HG03060 (cell line): ENCODE data around the gene ACSF2.
"Not testable (repeated sequence)": the region's sequence is repeated elsewhere in the genome, so short reads cannot be mapped to it uniquely, and the experiment has no call there.

Source experiments
- ATAC-seq: cut with Tn5 transposase; IDR thresholded peaks from one replicate; pipeline ENCODE4 v1.9.1; 2021; ENCODE audit warnings: low read depth, moderate number of reproducible peaks; ENCODE audit not compliant: unreplicated experiment

ACSF2 gene, protein sequence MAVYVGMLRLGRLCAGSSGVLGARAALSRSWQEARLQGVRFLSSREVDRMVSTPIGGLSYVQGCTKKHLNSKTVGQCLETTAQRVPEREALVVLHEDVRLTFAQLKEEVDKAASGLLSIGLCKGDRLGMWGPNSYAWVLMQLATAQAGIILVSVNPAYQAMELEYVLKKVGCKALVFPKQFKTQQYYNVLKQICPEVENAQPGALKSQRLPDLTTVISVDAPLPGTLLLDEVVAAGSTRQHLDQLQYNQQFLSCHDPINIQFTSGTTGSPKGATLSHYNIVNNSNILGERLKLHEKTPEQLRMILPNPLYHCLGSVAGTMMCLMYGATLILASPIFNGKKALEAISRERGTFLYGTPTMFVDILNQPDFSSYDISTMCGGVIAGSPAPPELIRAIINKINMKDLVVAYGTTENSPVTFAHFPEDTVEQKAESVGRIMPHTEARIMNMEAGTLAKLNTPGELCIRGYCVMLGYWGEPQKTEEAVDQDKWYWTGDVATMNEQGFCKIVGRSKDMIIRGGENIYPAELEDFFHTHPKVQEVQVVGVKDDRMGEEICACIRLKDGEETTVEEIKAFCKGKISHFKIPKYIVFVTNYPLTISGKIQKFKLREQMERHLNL

DNA sequence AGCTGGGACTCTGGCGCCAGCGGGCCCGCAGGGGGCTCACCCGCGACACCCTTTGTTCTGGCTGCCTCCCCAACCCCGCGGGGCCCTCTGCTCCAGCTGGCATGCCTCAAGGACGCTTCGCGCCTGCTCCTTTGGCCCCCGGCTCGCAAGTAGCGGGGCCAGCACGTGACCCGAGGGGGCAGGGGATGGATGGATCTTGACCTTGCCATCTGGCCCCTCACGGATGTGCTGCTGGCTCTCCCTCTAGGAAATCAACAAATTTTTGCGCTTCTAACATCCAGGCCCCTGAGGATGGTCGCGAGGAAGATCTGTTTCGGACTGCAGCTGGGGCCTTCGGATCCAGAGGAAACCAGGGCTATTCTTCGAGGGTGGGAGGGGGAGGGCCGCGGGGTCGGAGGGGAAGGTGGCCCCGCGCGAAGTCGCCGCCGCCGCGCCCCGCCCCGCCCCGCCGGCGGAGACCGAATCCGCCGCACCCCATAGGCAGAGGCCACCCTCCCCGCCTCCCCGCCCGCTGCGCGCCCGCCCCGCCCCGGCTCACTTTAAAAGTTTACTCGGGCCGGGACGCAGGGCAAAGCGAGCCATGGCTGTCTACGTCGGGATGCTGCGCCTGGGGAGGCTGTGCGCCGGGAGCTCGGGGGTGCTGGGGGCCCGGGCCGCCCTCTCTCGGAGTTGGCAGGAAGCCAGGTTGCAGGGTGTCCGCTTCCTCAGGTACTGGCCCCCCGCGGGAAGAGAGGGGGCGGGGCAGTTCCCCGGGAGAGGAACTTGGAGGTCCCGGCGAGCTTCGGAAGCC lies at the start of gene ACSF2:
ACSF2 (plus strand) TSS at position 537 of the 790 bp plus-strand sequence; CDS start at position 581, 44 bp downstream.
- ATAC-seq, result no peak

DNA sequence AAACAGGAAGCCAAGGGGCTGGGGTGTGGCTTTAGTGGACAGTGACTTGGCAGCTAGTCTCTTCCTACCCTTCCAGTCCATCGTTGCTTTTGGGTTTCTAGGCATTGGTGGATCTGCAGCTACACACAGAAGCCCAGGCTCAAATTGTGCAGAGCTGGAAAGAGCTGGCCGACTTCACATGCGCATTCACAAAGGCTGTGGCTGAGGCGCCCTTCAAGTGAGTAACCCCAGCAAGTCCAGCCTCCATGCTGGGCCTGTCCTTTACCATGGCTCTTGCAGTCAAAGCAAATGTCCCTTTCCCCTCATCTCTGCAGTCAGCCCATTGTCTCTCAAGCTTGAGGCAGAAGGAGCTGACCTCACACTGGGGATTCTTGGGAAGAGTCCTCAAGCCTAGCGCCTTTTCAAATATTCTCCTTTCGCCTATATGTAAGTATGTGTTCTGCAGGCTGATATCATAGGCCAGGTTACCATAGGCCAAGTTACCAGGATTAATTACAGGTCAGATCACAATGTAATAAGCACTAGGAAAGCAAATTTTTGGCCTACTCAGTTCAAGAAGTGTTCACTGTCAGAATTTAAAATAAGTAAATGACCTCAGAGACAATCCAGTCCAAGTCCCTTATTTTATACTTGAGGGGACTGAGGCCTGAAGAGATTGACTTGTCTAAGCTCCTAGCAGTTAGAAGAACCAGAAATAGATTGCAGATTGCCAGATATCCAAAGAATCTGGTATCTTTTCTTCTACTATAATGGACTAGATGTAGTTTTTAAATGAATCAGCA lies 46.5 kb upstream of the ACSF2 start:
- no peak for ATAC-seq

DNA sequence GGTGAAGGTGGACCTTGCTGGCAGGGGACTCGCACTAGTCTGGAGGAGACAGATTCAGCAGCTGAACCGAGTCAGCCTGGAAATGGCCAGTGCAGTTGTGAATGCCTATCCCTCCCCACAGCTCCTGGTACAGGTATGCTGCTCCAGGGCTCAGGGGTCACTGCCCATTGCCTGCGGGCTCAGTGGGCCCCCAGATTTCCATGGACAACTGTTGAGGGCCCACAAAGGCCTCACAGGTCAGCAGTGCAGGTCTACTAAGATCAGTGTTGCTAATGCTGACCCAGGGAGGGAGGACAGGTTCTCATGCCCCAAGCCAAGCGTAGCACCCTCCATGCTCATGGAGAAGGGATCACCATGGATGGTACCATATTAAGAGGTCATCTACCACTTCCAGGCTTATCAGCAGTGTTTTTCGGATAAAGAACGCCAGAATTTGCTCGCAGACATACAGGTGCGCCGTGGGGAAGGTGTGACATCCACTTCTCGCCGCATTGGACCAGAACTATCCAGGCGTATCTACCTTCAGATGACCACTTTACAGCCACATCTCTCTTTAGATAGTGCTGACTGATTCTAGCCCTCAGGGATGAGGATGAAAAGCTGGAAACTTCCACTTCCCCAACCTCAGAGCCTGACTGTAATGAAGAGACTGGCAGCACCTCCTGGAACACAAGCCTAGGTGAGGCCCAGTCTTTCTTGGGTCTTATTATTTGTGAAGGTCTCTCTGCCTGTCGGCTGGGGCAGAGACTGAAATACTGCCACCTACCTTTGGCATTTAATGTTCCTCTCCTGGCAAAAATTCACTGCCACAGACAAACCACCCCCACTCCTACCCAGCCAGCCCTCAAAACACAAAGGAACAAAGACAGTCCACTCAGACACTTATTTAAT lies 45.4 kb upstream of the ACSF2 start:
- no peak for ATAC-seq

DNA sequence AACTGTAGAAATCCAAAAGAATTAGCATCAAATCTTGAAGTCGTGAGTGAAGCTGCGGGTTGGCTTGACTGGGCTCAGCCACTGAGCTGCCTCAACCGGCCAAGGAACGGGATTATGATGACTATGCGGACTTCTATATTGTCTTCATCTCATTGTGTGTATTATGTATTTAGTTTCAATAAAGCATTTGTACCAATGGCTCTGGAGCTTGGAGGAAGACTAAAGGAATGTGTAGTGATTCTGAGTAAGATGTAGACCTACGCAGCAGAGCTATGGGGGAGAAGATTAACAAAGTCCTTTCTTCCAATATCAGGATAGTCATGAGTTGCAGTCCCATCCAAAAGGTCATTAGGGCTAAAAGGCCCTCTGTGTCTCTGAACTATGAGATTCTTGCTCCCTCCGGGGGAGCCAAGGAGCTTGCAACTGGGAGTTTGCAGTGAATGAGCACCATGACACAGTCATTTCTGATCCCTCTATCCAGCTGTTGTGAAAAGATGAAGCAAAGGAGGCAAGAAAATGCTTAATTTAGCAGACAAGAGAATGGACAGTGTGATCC lies 44.7 kb upstream of the ACSF2 start:
- ATAC-seq, result no peak

DNA sequence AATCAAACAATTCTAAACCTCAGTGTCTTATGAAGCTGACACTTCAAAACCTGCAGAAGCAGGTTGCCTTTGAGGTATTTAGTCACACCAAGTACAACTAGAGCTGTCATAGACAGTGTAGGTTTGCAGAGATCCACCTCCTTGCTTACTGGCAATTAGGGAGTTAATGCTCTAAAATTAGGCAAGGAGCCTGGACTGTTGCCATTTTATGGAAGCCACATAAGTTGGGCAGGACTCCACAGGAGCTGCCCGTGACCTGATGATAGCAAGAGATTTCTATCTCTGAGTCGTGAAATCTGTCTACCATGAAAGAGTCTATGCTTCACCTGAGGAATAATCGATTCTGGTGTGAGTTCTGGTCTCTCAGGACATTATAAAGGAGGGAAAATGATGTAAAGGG lies 44.1 kb upstream of the ACSF2 start:
- no peak for ATAC-seq

DNA sequence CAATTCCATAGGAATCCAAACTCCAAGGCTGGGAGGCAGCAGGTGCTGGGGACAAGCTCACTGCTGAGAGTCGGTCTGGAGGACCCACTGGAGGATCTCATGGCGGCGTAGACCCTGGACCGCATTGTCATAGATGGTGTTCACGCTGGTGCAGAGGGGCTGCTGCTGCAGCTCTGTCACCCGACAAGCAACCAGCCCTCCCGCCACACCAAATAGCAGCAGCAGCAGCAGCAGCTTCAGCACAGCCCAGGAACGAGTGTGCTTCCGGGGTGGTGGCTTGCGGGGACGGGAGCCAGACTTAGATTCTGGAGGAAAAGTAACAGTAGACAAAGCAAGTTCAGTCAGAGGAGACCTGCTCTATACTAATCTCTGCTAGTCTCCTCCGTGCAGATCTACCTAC lies 43.1 kb upstream of the ACSF2 start:
- ATAC-seq, result no peak

DNA sequence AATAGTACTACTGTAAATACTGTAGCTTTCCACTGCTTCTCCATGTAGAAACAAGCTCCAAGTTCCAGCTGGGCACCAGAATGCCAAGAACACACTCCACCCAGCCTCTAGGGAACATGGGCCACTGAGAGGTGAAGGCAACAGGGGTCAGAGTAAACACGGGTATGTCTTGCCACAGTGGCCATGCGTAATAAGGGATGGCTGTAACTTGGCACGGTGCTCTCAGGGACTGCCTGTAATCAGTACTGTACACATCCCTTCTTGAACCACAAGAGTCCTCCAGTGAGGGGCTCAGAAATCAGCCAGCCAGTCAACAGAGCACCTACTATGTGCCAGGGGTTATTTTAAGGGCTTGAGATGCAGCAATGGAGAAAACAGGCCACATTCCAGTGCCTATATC lies 39.5 kb upstream of the ACSF2 start:
- ATAC-seq, result no peak

DNA sequence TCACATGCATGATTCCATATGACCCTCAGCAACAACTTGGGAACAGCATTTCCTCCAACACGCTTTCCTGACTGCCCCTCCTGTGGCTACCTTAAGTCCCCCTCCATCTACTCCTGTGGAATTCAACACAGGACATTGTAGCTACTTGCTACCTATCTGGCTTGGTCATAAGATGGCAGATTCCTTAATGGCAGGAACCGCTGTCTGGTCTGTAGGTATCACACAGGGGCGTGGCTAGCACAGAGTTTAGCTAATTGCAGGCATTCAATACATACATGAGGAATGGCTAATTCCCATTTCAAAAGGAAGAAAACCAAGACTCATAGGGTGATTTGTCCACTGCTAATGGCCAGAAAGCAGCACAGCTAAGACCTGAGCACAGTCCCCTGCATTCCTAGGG lies 37.3 kb upstream of the ACSF2 start:
- no peak for ATAC-seq

DNA sequence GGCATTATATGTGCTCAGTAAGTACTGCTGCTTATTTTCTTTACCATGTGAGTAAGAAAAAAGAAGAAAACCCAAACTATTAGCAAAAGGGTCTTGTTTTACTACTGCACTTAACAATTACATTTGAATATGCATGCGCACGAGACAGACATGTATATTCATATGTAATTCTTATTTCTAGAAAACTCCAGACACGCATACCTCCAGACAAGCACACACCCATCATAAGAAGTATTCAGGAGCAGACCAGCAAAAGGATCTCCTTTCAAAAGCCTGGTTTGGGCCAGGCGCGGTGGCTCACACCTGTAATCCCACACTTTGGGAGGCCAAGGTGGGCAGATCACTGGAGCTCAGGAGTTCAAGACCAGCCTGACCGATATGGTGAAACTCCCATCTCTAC lies 36.5 kb upstream of the ACSF2 start:
- no peak for ATAC-seq

DNA sequence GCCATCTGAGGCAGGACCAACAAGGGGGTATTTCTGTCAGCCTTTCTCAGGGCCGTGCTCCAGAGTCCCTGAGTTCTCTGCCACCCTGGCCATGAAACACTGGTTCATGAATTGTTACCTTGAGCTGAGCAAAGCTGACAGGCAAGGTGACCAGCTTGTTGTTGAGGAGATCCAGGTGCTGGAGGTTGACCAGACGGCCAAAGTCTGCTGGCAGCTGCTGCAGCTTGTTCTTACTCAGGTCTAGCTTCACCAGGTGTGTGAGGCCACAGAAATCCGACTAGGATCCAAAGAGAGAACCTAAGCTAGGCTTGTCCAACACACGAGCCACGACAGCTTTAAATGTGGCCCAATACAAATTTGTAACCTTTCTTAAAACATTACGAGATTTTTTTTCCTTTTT lies 33.4 kb upstream of the ACSF2 start:
- ATAC-seq, result no peak

DNA sequence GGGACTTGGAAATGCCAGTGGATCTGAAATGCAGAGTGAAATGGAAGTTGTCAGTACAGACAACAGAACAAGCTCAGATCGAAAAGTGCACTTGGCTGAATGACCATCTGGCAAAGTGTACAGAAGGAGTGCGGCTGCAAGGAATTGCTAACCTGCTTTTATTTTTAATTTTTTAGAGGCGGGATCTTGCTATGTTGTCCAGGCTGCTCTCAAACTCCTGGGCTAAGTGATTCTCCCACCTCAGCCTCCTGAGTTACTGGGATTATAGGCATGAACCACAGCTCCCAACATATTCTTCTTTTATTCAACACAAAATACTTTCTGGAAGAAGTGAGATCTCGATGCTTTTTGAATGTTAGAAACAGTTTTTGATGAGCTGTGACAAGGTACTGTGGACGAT lies 32.3 kb upstream of the ACSF2 start:
- ATAC-seq, result no peak

DNA sequence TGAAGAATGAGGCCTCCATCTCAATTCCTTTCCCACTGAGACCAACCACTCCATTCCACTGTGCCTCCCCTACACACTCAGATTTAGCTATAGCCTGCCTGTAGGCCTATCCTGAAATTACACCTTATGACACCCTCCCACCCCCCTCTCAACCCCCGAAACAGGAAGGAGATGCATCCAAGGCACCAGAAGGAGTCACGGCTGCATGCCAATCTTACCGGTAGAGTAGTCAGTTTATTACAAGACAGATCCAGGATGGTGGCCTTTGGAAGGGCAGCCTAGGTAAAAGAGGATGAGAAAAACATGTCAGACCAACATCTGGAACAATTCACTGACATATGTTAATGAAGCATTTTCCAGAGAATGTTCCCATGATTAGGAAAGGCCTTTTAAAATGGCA lies 31.3 kb upstream of the ACSF2 start:
- no peak for ATAC-seq

DNA sequence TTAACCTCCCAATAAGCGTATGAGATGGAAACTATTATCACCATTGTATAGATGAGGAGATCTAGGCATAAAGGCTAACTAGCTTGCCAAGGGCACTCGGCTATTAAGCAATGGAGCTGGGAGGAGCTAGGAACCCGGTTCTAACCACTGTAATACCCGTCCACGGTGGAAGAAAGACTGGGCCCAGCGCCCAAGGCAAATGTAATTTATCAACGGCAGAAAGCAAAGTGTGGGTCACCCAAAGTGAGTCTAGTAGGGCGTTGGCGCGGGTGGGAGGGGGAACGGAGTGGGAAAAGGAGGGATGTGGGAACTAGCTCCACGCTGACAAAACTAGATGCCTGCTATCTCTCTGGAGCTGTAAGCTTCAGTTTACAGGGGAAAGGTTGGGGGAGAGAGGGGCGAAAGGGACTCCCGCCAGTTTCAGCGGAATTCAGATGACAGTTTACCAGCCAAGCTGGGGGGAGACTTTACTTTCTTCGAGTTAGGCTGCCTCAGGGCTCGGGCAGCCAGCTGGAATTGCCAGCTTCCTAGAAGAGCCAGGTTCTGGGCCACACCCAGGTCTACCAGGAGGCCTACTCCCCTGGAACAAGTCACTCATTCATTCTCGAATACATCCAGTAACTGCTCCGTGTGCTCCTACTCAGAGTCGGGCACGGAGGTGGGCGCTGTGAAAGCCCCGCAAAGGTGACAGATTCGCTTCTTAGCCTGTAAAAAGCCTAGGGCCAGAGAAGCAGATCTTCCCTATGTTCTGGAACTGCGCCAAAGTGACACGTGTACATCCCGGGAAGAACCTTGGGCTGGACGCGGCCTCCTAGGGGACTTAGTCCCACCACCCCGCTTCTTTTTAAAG lies 29.5 kb upstream of the ACSF2 start:
- ATAC-seq, result no peak

DNA sequence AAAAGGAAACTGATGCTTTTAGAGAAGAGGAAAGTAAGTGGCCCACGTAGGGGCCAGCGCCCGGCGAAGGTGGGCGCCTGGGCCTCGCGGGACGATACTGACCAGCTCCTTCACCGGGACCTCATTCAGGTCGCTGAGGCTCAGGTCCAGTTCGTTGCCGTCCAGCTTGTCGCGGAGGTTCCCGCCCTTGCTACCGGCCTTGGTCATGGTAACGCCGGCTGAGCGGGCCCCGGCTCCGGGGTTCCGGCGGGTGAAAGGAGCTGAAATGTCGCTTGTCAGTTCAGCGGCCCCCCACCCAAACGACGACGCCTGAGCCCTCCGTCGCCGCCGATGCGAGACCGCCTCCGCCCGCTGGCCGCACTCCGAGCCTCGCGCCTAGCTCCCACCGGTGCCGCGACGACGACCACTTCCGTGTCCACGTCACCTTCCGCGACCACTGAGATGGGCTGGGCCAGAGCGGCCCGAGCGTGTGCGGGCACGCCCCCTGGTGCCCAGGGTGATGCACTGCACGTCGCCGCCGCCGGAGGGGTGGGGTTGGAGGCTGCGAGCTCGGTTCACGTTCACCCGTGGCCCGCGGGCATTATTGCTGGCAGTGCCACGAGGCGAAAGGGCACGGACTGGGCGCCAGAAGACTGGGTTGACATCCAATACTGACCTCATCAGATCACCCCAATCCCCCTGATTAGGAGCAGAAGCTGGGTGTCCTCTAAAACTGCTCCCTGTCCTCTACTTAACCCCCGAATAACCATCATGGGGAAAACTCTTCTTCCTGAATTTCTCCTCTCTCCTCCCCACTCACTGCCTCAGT lies 28.7 kb upstream of the ACSF2 start, which contains the start of gene LRRC59:
LRRC59 (minus strand) TSS at position 413 of the 808 bp plus-strand sequence; CDS start at position 207, 206 bp downstream.
- peak; percentile 86 for ATAC-seq

DNA sequence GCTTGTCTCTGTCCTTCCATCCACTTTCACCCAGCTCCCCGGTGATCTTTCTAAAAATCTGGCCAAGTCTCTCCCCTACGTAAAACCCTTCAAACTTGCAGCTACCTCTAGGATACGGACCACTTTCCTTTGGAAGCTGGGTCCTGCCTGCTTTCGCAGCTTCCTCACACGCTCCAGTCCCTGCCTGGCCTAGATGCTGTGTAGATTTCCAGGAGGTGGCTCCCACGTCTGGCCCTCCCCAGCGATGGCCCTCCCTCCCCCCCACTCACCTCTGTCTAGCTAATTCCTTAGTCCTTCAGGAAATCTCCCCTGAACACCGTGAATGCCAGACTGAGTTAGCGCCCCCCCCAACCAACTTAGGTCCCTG lies 28.1 kb upstream of the ACSF2 start:
- no peak for ATAC-seq

DNA sequence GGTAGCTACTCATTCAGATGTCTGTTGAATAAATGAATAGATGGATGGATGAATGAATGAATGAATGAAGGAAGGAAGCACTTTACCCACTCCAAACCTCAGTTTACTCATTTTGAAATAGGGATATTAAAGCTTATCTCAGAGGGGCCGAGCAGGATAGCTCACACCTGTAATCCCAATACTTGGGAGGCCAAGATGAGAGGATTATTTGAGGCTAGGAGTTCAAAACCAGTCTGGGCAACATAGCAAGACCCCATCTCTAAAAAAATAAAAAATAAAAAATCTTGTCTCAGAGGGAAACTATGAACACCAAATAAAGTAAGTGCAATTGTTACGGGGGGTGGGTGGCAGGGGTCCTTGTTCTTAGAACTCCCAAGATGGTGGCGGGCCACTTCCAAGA lies 27.3 kb upstream of the ACSF2 start:
- not testable (repeated sequence) for ATAC-seq

DNA sequence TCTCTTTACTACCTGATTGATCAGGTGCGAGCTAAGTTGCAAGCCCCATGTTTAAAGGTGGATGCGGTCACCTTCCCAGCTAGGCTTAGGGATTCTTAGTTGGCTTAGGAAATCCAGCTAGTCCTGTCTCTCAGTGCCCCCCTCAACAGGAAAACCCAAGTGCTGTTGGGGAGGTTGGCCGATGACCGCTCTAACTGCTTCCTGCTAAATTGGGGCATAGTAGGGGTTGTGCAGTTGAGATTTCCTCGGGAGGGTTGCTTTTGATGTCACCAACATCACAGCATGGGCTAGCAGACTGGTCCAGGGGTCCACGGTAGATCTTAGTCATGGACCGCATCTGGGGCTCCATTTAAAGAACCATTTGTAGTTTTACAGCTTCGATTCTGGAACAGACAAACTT lies 26.4 kb upstream of the ACSF2 start:
- not testable (repeated sequence) for ATAC-seq

DNA sequence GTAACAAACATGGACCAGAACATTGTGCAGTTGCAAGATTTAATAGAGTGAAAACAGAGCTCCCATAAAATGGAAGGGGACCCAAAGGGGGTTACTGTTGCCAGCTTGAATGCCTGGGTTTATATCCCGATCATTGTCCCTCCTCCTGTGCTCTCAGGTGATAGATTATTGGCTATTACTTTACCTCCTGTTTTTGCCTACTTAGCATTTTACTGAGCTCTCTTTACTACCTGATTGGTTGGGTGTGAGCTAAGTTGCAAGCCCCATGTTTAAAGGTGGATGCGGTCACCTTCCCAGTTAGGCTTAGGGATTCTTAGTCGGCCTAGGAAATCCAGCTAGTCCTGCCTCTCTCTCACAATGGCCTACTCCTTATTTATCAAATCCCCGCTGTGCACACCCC lies 20.7 kb upstream of the ACSF2 start:
- ATAC-seq, result not testable (repeated sequence)
